Left lung (tissue), 10 donors: ENCODE measurements around the gene ZNF879. TPM values are rescaled to one million over a fixed set of nuclear protein-coding genes. Genes with fewer than 3 reads are reported as not detected.
A peak's percentile ranks its signal among the peaks of the same experiment; 100 is the strongest.

ENCODE experiments used
- ATAC-seq: fragments of 200-7000 bp; cut with Tn5 transposase; one replicate; pipeline ENCODE4 v1.9.1; 2020; ENCODE audit warnings: moderate library complexity
- DNase-seq, 4 donors: peaks; one replicate each; pipeline ENCODE4 v3.0.0-alpha.2; 2013 to 2020
- H3K27ac ChIP-seq, 2 donors: fragments of 200-600 bp; sonication (generic) in 1 of 2; one replicate each; pipeline versions ENCODE4 v1.5.0 to v1.8.0; 2020 to 2021
- H3K27me3 ChIP-seq, 2 donors: fragments of 200-600 bp; sonication (generic) in 1 of 2; one replicate each; pipeline versions ENCODE4 v1.5.0 to v1.8.0; 2020 to 2021
- H3K36me3 ChIP-seq, 2 donors: fragments of 200-600 bp; sonication (generic) in 1 of 2; one replicate each; pipeline versions ENCODE4 v1.5.0 to v1.8.0; 2020 to 2021
- H3K4me1 ChIP-seq, 2 donors: fragments of 200-600 bp; one replicate each; pipeline ENCODE4 v1.8.0; 2021
- H3K4me3 ChIP-seq, 2 donors: fragments of 200-600 bp; sonication (generic) in 1 of 2; one replicate each; pipeline versions ENCODE4 v1.5.0 to v1.8.0; 2020 to 2021; ENCODE audit warnings: mild to moderate bottlenecking in 1 of 2
- H3K9me3 ChIP-seq, 2 donors: fragments of 200-600 bp; sonication (generic) in 1 of 2; one replicate each; pipeline versions ENCODE4 v1.5.0 to v1.8.0; 2020 to 2021
- intact Hi-C, 2 donors: fragments of 100-400 bp; cut with DNase I; formaldehyde crosslinking; loops; one replicate each; pipeline versions ENCODE4 v1.11.2 to v1.14.2; 2022
- polyA plus RNA-seq, 6 donors: library from polyadenylated mRNA; unstranded; fragments of 120-200 nt; gene quantifications; one replicate each; pipeline ENCODE4 v1.2.1, GENCODE V29; 2013; ENCODE audit not compliant: insufficient read length in 6 of 6
- total RNA-seq, 2 donors: library from RNA; stranded (reverse); fragmentation: NEBNext Ultra II Directional; extraction: Animal tissue kit (Norgen Biotek cat#: 25700); gene quantifications; one replicate each; pipeline ENCODE4 v1.2.1, GENCODE V29; 2021
- TF ChIP-seq, protein P1 (sequence below), 2 donors: fragments of 200-600 bp; sonication (generic) in 1 of 2; IDR thresholded peaks; one replicate each; pipeline versions ENCODE4 v1.5.0 to v1.8.0; 2021; ENCODE audit warnings: antibody characterized with exemption in 2 of 2
- donor health status: DM: no; HTN: yes; CAD: no.
- donor health status: DM: no; HTN: no; CAD: no.

Gene ZNF879
- total and polyA plus RNA-seq, 8 donors = 4.5 to 6.8 (median 4.9) TPM

DNA sequence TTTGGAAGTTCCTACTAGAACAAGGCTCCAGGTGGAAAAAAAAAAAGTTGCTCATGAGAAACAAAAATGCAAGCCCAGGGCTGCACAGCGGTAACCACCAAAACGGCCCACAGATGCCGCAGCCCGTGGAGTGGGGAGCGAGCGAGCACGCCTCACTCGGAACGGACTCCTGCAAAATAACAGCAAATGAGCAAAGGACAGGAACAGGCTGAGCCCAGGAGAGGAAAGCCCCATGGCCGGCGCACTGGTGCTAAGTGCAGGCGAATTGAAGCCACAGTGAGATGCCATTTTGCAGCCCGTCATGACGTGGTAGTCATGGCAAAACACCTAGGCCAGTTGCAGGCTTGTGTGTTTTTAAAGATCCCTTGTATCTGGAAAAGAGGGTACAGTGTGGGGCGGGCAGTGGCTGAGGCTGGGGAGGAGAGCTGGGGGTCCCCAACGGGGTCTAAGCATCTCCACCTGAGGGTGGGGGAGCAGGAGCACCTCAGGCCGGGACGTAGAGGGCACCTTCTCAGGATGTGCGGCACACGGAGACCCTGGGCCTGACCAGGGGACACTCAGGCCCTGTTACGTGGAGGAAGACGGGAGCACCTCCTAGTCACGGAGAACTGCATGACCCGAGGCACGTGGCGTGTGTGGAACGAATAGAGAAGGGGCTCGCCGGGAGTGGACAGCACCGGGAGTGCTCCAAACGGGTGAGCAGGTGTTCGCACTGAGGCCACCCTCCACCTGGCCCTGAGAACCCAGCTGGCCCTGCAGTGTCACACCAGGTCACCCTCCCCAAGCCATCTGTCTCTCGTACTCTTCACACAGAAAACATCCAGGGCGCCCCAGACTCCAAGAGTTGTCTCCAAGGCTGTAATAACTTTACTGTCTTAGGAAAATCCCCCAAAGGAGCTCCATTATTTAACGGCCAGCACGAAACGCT, 39.2 kb upstream of the ZNF879 start:
- intact Hi-C loops = no loop called here
- Histone ChIP-seq H3K36me3 (peaks cover 0 to under 1% of the 10 kb centered on the region in 2 donors), H3K9me3 (peaks cover 0 to 96% of the 10 kb centered on the region in 2 donors)

DNA sequence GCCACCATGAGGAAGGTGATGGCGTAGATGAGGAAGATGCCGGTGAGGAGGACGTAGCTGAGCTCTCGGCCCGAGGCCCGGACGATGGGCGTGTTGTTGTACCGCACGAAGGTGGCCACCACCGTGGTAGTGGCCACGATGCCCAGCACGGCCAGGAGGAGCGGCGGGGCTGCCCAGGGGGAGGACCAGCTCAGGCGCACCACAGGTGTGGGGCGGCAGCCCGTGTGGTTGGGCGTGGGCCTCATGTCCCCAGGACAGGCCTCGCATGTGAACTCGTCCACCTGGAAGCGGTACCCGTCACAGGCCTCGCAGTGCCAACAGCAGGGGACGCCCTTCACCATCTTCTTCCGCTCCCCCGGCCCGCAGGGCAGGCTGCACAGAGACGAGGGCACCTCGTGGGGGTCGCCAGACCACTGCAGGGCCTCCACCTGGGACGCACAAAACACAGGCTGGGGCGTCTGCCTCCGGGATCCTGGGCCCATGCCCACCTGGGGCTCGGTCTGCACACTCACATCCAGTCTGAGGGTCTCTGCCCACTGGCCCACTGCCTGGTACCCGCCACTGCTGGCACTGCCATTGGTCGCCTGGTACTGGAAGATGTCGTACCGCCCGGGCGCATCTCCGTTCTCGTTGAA, 37.2 kb upstream of the ZNF879 start:
- no peak for ATAC-seq
- TF ChIP-seq, protein P1, sequence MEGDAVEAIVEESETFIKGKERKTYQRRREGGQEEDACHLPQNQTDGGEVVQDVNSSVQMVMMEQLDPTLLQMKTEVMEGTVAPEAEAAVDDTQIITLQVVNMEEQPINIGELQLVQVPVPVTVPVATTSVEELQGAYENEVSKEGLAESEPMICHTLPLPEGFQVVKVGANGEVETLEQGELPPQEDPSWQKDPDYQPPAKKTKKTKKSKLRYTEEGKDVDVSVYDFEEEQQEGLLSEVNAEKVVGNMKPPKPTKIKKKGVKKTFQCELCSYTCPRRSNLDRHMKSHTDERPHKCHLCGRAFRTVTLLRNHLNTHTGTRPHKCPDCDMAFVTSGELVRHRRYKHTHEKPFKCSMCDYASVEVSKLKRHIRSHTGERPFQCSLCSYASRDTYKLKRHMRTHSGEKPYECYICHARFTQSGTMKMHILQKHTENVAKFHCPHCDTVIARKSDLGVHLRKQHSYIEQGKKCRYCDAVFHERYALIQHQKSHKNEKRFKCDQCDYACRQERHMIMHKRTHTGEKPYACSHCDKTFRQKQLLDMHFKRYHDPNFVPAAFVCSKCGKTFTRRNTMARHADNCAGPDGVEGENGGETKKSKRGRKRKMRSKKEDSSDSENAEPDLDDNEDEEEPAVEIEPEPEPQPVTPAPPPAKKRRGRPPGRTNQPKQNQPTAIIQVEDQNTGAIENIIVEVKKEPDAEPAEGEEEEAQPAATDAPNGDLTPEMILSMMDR (IDR thresholded peaks at IDR 0.05) = no peak
- peaks cover 0 to 5% of the 10 kb centered on the region in 2 donors for H3K27me3 ChIP-seq
- no peak overlapping the region for H3K27ac ChIP-seq
- no peaks in the 10 kb centered on the region for H3K36me3 ChIP-seq
- H3K4me3 ChIP-seq = no peak overlapping the region
- peaks cover 4 to 96% of the 10 kb centered on the region in 2 donors for H3K9me3 ChIP-seq
- DNase-seq = peak in 1 of 4 donors; percentile 72
- intact Hi-C loops = no loop called here
- no peaks in the 10 kb centered on the region for H3K4me1 ChIP-seq

More for the DNA sequence above, 39.2 kb upstream of the ZNF879 start:
- peak in 1 of 4 donors; percentile 53 for DNase-seq
- Histone ChIP-seq H3K4me1 (no peaks in the 10 kb centered on the region), H3K4me3 (no peak overlapping the region), H3K27ac (no peak overlapping the region), H3K27me3 (no peaks in the 10 kb centered on the region)
- no peak for ATAC-seq
- TF ChIP-seq, protein P1 (IDR thresholded peaks at IDR 0.05) = no peak

DNA sequence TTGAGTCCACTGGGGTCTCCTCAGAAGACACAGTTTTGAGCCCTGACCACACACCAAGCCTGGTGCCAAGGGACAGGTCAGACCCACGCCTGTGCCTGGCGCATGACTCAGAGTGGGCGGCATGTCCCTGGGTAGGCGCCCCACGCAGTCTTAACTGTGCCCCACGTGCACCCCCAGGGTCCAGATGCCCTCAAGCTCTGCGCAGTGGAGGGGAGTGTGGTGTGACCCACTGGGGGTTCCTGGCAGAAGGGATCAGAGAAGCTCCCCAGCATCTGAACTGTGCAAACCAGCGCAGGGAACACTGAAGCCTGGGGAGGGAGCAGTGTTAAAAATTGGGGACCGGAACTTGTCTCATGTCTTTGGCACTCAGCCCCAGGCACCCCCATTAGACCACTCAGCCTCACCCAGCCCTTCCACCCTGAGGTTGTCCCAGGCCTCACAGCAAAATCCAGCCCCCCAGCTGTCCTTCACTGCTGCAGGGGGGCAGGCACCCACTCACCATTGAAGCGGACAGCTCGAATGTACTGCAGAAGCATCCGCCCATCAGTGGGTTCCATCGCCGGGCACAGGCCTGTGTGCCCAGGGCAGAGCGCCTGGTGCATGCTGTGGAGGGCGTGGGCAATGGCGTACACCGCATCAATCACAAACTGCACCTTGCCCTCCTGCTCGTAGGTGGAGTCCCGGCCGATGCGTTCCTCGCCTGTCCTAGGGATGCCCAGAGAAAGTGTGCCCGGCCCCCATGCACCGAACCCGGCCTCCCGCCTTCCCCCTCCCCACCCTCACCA, 35.0 kb upstream of the ZNF879 start:
- TF ChIP-seq, protein P1 (IDR thresholded peaks at IDR 0.05) = no peak

DNA sequence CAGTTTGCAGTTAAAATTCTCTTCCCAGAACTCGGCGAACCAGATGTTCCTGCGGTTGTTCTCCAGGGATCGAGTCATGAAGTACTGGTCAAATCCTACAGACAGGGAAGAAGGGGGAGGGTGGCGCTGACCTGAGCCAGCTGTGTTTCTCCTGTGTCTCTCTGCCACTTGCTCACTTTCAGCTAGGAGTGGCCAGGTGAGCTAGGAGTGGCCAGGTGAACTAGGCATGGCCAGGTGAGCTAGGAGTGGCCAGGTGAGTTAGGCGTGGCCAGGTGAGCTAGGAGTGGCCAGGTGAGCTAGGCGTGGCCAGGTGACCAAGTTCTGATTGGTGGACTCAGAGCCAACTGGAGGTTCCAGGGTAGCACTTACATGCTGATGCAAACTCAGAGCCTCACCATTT, 34.3 kb upstream of the ZNF879 start:
- intact Hi-C loops = no loop called here
- H3K36me3 ChIP-seq = no peaks in the 10 kb centered on the region
- TF ChIP-seq, protein P1 (IDR thresholded peaks at IDR 0.05) = no peak
- H3K27ac ChIP-seq = no peak overlapping the region
- peaks cover 4 to 67% of the 10 kb centered on the region in 2 donors for H3K9me3 ChIP-seq
- H3K27me3 ChIP-seq = peaks cover 6 to 29% of the 10 kb centered on the region in 2 donors
- H3K4me3 ChIP-seq = no peak overlapping the region
- DNase-seq = no peak
- ATAC-seq = no peak
- no peaks in the 10 kb centered on the region for H3K4me1 ChIP-seq

More for the DNA sequence above, 35.0 kb upstream of the ZNF879 start:
- DNase-seq = peak in 1 of 4 donors; percentile 71
- intact Hi-C loops = no loop called here
- no peaks in the 10 kb centered on the region for H3K4me1 ChIP-seq
- H3K36me3 ChIP-seq = no peaks in the 10 kb centered on the region
- H3K4me3 ChIP-seq = no peak overlapping the region
- no peak for ATAC-seq
- peaks cover 0 to 23% of the 10 kb centered on the region in 2 donors for H3K27me3 ChIP-seq
- no peak overlapping the region for H3K27ac ChIP-seq
- peaks cover 4 to 74% of the 10 kb centered on the region in 2 donors for H3K9me3 ChIP-seq
